ENCODE measurements around the gene TAPBP.

The TAPBP gene

DNA sequence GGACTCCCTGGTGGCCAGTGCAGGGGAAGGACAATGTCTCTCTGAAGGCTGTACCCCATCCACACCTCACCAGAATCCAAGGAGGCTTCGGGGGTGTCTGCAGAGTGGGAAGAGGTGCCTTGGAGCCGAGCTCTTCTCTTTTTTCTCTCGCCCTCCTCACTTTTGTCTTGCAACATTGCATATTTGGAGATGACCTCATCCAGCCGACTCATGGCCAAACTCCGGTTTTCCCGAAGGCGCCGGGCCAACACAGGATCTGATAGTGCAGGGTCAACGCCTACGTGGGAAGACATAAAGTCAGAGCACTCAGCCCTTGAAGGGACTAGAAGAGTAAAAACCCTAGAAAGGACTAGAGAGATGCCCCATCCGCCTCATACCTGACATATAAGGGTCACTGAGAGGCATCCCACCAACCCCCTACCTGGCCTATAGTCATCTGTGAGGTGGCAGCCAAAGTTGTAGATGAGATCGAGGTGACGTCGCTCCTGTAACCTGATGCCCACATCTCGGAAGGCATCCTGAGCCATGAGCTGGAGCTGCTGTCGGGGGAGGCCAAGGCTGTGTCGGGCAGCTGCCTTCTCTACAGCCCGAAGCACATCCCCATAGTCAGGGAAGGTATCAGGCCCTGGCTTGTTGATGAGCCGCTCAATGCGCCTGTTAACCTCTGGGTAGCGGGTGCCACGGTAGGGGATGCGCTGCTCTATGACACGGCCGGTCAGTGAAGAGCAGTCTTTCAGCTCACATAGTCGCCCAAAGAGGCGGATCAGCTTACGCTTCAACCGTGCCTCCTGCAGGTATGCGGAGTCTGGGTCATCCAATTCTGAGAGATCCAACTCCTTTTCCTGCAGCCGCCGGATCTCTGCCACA, 6.7 kb upstream of the TAPBP start:
- no peak for DNase-seq

- DNase-seq, result no peak
These were observed 6.0 kb upstream of the TAPBP start for GRCh38 chr6:33319939-33320314.

DNA sequence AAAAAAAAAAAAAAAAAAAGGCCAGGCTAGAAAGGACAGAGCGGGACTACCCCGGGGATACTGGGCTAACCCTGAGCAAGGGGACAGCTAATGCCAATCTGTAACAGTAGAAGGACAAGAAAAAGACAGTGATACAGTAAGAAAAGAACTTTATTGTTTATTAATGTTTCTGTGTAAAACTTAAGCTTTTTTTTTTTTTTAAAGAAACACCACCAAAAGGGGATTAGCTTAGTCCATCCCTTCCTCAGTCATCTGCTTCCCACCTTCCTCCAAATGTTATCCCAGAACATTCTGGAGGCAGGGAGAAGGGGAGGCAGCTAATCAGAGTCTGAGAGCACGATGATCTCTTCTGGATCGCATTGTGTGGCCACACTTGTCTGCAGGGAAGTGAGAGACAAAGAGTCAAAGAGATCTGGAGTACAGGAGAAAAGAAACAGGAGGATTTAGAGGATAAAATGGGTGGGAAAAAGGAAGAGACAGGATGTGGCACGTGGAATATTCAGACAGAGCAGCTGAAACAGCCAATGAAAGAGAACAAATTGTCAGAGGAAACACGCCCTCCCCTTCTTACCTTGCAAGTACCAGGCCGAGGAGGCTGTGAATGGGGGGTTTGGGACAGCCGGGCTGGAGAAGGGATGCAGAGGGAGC, 4.7 kb upstream of the TAPBP start:
- DNase-seq, result no peak

- DNase-seq, result peak; percentile 71 to 99 (median 96)
These were observed 4.0 kb upstream of the TAPBP start, which contains the start of gene ZBTB22 for GRCh38 chr6:33317669-33318425. Gene ZBTB22 (minus strand): TSS chr6:33317744. CDS start chr6:33316916, 828 bp downstream.

DNA sequence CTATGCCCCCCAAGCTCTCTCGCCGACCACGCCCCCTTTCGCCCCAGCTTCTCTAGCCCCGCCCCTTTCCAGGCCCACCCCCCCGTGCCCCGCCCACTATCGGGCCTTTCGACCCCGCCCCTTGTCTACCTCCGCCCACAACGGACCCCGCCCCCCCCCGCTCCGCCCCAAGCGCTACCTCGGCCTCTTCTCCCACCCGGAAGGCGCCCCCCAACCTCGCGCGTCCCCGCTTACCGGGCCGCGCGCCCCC, 3.5 kb upstream of the TAPBP start:
- DNase-seq, result peak in 17 of 51 donors; percentile 35 to 81 (median 76)

- DNase-seq, result no peak
These were observed 2.9 kb upstream of the TAPBP start for GRCh38 chr6:33316603-33317418.

DNA sequence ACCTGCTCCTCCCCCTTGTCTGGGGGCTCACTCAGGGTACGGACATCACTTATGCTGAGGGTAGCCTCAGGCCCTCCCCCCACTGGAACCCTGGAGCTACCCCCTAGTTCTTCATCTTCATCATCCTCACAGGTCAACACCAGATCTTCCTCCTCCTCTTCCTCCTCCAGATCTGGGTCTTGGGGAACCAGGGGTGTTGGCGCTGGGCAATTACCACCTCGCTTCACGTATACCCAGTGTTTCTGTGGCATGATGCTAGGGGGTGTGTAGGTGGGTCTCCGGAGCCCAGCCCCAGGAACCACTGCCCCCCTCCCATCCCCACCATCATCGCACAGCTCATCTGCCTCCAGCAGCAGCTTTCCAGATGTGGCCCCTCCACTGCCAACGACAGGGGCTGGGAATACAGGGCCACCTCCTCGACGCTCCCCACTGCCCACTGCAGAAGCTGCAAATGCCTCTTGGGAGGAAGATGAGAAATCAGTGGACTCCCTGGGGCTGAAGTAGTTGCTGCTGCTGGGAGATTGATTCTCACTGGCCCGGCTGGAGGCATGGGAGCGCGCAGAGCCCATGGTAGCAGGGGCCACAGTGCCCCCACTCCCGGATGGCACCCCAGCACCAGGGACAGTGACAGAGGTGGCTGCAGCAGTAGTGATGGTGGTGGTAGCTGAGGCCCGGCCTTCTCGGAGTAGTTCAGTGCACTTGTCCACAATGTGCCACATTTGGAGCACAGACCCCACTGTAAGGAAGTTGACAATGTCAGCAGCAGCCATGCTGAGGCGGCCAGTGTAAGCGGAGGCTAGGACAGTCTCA, 2.1 kb upstream of the TAPBP start:
- peak in 1 of 51 donors; percentile 19 for DNase-seq

- peak in 1 of 51 donors; percentile 6 for DNase-seq
These were observed 1.3 kb upstream of the TAPBP start for GRCh38 chr6:33314943-33315792.

- DNase-seq, result peak in 21 of 51 donors; percentile 13 to 70 (median 34)
These were observed 651 bp upstream of the TAPBP start for GRCh38 chr6:33314515-33314942.

DNA sequence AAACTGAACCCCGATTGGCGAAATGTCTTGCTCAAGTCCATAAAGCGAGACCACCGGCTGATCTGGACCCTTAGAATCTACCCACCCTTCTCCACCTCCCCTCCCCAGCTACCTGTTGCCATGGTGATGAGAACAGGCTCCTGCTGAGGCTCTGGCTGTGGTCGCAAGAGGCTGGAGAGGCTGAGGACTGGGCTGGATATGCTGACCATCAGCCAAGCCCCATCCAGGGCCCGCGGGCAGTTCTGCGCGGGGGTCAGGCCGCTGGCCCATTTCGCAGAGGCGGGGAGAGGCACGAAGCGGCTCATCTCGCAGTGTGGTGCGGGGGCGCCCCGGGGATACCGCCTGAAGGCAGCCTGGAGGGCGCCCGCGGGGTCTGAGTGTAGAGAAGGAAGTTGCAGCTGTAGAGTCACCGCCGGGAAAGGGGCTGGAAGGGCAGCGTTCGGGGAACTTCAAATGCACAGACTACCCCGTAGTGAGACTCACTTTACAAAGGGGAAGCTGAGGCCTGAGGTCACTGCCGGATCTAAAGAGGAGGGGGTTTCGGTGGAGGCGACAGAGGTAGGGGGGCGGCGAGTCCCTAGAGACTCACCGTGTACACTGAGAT, 671 bp downstream of the TAPBP start:
- DNase-seq, result peak in 31 of 51 donors; percentile 23 to 64 (median 48)

DNA sequence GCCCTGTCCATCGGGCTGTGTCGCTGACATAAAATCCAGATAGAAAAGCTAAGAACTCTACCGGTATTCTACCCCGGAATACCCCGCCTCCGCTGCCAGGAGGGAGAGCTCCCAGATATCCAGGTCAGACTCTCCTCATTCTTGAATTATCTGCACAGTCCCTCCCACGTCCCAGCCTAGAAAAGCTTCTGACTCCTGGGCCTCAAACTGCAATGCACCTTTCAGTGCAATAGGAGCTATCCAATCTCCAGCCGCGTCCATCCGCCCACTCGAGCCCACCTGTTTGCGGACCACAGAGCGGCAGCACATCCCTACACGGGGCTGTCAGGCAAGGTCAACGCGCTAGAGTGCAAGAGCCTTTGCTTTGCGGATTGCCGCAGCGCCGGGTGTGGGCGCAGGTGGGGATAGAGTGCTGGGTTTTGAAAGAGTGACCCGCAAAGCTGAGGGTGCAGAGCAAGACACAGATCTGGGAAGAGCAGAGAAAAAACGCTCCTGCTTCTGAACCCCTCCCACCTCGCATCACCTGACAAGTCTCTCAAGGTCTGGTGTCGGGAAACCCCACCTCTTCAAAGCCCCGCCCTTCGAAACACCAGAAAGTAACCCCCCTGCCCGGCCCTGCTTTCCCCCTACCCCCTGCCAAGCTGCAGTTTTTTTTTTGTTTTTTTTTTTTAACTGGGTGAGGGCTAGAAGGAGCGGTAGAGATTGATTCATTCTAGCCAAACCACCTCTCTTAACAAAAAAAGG, 1.3 kb downstream of the TAPBP start:
- peak in 35 of 51 donors; percentile 13 to 81 (median 47) for DNase-seq

DNA sequence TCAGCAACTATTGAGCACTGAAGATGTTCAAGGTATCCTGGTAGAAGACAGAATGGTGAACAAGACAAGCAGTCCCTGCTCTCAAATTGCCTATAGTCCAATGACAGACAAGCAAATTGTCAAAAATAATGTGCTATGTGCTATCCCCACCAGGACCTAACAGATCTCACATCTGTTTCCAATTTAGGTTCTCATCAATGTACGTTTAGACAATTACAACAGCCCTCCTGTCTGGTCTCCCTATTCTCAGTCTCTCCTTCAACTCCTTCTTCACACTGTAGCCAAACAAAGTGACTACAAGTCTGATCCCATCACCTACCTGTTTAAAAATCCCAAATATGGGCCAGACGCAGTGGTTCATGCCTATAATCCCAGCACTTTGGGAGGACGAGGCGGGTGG, 7.5 kb downstream of the TAPBP start:
- no peak for DNase-seq

- DNase-seq, result no peak
These were observed 8.8 kb downstream of the TAPBP start for GRCh38 chr6:33305052-33305451.

DNA sequence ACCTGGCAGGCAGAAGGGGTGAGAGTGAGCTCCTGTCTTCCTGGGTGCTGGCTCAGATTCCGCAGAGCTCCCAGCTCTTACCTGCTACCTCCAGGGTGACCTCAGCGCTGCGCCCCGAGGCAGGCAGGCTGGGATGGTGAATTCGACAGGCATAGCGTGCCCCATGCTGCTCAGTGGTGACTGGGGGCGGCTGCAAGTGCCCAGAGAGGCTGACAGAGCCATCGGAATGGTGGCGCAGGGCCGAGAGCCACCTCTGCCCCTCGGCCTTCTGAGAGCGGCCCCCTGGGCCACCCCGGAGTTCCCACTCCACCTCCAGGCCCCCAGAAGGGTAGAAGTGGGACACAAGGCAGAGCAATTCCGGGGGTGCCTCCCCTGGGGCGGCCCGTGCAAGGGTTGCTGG, 9.7 kb downstream of the TAPBP start:
- no peak for DNase-seq

DNA sequence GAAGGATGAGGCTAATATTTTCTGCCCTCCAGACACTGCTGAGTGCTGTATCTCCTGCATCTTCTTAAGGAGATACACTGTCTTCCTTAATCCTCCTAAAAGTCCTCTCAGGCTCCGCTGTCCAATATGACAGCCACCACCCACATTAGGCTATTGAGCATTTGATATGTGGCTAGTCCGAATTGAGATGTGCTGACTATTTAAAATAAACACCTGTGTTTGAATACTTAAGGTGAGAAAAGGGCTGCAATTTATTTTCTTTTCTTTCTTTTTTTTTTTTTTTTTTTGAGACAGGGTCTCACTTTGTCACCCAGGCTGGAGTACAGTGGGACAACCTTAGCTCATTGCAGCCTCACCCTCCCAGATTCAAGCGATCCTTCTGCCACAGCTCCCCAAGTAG, 12.0 kb downstream of the TAPBP start:
- no peak for DNase-seq

DNA sequence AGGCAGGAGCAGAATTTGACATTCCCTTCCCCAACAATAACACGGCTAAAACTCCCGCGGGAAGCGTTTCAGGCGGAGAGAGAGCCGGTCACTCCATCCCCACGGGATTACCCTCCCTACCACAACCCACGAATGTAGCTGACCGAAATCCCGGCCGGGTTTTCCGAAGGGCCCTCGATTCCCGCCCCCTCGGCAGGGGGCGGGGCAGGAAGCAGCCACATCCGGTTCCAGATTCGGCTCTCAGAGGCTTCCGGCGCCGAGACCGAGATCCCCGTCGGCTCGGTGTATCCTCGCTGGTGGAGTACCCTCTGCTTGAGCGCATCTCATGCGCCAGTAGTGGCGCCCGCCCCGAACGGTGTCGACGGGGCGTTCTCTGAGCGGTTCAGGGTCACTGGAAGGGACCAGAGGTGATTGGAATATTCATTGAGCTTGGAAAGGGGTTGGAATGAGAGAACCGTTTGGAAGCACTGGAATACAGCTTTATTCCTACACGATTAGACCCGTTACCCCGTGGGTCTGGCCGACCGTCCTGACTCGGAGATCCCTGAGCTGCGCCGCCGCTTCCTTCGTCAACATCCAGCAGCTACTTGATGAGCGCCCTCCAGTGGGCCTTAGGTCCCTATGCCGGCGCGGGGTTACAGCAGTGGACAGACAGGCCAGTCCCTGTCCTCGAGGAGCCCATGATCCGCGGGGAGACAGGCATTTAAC, 14.5 kb downstream of the TAPBP start:
- peak; percentile 49 to 94 (median 82) for DNase-seq

GRCh38 chr6:33298773-33299236, 15.1 kb downstream of the TAPBP start, which contains the start of gene RGL2:
Gene RGL2 (minus strand): TSS chr6:33298942. CDS start chr6:33298610, 332 bp downstream.
- DNase-seq, result peak in 49 of 51 donors; percentile 39 to 93 (median 78)

All from hypothalamus (tissue), 51 donors.